NK-92 (cell line): ENCODE data around the gene GRIK4.

Source experiments
- DNase-seq: peaks from one replicate; lab custom pipeline; 2025; ENCODE audit not compliant: unreplicated experiment; lab: John Stamatoyannopoulos, UW

GRIK4 gene

DNA sequence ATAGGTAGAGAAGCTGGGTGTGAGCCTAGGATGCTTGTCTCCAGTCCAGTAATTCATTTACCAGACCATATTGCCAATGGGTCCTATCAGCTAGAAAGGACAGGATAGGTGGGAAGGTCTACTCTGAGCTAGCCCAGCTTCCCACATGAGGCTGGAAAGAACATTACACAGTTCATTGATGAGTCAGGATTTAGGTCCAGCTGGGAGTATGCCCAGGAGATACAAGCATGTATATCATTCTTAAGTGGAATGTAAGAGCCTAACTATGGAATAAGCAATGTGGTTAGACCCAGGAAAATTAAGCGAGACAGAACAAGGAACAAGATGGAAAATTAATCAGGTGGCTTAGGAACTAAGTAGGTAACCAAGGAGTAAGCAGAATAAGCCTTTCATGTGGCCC lies 453.3 kb downstream of the GRIK4 start:
- no peak for DNase-seq

DNA sequence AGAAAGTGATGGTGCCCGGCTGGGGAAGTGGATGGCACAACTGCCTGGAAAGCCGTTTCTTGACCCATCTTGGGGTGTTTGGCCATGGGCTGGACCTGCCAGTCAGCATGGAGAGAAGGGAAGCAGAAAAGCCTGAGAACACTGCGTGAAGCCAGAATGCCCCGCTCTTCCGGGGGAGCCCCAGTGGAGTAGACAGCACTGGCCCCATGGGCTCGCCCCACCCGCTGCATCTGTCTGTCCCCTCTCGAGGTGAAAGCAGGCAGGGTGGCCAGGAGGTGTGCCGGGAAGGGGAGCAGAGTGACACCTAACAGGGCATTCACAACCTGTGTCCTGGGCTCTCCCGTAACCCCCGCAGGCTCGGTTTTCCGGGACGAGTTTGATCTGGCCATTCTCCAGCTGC lies 455.3 kb downstream of the GRIK4 start:
- no peak for DNase-seq

DNA sequence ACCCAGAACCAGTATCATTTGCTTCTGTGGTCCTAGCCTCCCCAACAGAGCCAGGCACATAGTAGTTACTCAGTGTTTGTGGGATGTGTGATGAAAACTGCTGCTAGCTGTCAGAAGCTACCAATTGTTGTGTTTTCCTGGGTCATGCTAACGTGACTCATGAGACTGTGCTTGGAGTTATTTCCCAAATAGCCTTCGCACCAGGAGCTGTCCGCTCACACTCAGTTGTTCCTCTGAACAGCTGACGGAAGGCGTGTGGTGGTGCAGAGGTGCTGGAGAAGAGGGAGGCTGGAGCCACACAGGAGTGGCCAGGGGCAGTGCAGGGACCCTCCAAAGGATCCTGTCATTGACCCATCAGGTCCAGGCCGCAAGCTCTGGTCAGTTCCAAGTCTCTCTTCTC lies 458.4 kb downstream of the GRIK4 start:
- no peak for DNase-seq

DNA sequence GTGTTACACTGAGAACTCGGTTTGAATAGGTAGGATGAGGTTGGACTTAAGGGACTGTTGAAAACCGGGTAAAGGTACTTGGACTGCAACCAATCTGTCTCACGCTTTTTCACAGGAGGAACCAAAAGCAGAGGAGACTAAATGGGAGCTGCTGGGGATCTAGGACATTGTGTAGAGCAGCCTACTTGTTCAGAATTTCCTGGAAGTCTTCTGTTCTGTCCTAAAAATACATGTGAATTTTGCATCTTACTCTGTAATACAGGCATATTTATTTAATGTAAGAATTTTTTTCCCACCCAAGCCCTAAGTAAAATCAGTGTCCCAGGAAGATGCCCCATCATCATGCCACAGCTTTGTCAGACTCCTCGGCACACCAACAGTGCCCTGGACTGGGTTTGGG lies 460.3 kb downstream of the GRIK4 start:
- DNase-seq: no peak

DNA sequence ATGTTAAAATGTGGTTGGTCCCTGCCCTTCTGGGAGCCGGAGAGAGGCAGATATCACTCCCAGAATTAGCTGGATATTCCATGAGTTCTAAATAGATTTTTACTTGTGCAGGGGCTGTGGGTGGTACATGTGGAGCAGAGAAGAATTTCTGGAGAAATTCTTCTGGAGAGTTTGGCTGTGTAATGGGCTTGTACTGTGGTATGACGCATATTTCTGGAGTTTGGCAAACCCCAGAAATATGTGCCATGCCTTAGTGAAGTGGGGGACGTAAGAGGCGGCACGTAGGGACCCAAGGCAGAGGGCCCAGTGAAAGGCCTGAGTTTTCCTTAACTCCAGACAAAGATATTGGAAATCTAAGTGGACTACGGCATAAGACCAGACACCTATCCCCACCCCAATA lies 461.1 kb downstream of the GRIK4 start:
- DNase-seq: no peak

DNA sequence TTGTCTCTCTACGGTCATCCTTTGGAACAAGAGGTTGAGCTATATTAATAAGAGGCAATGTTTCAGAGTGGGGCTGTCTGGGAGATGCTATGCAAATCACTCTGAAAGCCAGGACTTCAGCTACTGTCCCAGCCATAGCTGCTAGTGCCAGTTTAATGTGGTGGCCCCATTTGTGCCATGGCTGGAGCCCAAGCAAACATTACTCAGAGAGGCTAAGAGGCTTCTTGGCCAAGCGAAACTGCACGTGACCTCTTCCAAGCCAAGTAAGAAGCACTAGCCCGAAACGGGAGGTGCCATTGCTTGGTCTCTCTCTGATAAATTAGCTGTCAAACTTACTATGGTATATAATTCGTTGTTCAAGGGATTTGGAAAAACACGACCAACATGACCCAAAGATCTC lies 462.0 kb downstream of the GRIK4 start:
- DNase-seq: no peak

DNA sequence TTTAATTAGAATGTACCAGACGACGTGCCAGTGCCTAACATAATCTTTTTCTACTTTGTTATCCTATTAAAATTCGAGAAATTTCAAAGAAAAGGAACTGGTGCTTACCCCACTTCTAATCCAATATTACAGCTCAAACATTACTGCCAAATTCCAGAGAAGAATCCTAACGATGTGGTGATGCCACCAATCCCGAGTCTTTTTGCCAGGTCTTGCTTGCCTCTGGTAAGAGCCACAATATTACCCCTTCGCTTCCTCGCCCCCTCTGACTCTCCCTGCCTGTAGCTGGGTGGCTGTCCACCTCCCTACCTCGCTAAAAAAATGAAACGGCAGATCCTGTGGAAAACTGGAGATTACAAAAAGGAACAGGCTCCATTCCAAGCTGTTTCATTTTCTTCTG lies 462.9 kb downstream of the GRIK4 start:
- DNase-seq: no peak

DNA sequence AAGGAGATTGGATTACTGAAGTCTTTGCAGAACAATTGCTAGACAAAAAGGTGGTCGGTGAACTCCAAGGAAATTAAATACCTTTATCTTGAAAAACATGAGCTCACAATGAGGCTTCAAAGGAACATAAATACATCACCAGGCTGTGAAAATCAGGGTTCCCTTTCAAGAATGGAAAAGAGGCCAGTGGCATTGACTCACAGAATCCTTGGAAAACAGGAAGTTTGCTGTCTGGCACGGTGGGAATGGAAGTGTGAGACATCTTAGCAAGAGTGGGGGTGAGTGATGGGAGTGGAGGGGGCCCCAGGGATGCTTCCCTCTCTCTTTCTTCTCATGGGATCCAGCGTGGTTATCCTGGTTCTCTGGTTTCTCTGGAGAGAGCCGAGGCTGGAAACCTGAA lies 463.4 kb downstream of the GRIK4 start:
- DNase-seq: no peak

DNA sequence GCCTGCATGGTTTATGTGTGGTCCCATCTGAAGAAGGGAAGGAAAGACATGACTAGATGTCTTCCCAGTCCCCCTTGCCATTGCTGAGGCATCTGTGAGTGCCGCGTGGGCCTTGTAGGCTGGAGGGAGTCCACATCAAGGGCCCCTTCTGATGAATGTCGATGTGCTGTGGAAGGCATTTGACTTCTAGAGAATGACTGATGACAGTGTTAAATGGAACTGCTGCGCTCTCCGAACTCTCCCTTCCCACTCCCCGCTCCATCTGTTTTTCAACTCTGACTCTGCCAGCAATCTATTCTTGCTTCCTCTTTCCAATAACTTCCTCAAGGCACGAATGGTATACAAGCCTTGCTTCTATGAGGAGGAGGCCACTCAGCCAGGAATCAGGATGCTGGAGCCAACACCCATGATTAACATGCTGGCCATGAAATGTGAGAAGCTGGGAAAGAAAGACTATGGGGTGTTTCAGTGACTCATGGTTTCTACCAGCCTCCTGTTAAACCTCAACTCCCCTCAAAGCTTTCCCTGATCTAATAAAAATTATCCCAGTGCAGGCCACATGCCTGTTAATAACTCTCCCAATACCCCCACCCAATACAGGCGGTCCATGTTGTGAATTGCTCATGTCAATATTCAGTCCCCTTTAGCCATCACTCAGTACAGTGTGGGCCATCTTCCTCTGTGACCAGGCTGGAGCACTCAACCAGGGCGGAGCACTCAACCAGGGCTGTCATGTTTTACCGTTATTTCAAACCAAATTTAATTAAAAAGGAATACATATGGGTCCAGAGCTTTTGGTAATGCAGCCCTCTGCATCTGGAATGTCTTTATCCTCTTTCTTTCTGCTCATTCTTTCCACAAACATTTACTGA lies 466.0 kb downstream of the GRIK4 start:
- no peak for DNase-seq

DNA sequence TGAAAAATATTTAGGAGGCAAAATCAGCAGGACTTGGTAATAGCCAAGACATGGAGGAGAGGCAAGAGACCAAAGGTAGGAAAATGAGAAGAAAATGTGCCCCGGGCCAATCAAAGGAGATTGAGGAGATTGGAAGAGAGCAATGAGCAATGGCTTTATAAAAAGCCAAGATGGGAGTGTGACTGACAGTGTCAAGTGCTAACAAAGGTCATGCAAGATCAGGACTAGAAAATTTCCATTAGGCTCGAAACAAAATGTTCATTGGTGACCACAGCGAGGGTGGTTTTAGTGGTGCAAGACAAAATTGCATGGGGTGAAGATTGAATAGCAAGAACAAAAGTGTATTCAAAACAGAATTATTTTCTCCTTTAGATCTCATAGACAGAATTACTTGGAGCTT lies 467.2 kb downstream of the GRIK4 start:
- DNase-seq: no peak

DNA sequence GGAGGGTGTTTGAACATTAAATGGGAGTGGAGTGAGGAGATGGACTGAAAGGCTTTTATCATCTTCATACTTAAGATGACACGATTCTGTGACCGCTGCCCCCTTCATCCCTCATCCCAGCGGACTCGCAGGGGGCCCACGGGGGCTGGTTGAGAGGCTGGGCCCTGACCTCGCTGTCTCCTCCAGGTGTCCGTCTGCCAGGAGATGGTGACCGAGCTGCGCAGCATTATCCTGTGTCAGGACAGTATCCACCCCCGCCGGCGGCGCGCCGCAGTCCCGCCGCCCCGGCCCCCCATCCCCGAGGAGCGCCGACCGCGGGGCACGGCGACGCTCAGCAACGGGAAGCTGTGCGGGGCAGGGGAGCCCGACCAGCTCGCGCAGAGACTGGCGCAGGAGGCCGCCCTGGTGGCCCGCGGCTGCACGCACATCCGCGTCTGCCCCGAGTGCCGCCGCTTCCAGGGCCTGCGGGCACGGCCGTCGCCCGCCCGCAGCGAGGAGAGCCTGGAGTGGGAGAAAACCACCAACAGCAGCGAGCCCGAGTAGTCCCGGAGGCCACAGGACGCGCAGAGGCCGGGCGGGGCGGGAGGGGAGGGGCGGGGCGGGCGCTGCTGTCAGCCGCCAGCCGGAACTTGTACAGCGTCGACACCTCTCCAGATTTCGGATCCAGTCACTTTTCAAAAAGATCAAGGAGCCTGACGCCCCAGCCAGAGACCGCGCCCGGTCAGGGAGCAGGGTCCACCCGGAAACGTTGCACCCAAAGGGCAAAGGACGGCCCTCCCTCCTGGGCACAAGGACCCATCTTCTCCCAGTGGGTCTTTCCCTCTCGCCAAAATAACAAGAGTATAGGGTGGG lies 474.4 kb downstream of the GRIK4 start:
- DNase-seq: no peak

DNA sequence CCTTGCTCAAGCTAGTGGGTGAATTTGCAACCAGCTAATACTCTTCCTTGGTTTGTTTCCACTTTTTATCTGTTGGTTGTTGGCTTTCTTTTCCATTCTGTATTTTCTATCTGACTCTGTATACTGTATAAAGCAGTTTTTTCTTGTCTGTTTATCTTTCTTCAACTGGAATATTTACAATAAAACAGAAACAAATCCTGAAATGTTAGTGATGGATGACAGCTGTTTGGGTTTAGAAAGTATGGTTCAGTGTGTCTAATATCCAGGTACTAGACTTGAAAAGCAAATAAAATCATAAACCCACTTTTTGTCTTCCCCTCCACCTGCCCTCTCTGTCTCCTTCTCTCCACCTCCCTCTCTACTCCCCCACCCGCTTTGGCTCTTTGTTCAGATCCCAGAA lies 477.1 kb downstream of the GRIK4 start:
- no peak for DNase-seq

DNA sequence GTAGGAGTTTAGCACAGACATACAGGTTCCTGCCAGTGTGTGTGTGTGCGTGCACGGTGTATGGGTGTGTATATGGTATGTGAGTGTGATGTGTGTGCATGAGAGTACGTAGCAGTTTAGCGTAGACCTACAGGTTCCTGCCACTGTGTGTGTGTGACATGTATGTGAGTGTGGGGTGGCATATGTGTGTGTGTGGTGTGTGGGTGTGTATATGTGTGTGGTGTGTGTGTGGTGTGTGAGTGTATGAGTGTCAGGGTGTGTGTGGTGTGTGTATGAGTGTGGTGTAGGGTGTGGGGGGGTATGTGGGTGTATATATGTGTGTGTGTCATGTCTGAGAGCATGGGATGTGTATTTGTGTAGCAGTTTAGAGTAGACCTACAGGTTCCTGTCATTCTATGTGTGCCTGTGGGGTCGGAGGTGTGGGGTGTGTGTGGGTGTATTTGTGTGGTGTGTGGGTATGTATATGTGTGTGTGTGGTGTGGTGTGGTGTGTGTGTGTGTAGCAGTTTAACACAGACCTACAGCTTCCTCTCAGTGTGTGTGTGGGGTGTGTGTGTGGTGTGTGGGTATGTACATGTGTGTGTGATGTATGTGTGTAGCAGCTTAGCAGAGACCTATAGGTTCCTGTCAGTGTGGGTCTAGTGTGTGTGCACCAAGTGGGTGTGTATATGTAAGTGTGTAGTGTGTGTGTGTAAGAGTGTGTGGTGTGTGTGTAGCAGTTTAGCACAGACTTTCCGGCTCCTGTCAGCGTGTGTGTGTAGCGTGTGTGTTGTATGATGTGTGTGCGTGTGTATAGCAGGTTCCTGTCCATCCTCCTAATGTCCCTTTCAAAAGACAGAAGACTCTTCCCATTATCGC lies 480.5 kb downstream of the GRIK4 start:
- no peak for DNase-seq

DNA sequence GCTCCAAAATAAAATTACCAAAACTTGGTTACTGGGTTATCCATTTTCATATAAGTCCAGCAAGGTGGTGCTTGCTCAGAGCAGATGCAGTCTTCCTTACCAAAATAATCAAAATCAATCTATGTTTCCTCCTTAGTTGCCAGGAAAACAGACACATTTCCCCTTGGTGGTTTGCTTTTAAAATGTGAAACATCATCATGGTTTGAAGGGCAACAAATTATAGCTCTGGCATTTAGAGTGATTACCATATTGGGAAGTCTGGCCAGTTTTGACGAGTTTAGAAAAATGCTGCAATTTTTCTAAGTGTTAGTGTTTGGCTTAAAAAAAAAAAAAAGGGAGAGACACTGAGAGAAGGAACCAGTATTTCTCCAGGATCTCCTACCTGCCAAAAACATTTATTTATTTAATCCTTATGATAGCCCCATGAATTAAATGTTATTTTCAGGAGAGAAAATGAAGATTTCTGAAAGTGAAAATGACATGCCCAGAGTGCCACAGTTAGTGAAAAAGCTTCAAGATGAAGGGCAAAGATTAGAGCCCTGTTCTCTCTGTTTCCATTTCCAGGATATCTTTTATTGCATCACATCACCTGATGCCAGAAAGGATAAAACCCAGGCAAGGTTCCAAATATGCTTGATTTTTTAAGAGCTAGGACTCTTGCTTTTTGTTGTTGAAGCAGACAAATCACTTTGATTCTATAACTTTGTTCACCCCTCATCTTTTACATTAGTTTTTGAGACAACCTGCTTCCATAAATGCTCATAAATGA lies 482.7 kb downstream of the GRIK4 start:
- no peak for DNase-seq

DNA sequence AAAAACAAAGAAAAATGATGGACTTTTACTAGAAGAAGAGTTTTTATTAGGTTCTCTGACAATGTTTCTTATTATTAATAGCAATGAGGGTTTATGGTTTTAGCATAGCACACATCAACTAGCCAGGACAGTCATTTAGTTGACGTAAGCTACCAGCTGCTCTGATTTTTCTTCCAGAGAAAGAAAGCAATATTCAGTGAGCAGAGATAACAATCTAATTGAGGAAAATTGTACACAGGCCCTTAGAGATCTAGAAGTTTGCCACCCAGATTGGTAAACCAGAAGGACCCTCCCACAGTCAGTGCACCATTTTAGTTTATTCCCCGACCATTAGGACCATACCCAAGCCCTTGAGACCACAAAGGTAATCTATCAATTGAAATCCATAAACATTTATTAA lies 483.6 kb downstream of the GRIK4 start:
- no peak for DNase-seq

DNA sequence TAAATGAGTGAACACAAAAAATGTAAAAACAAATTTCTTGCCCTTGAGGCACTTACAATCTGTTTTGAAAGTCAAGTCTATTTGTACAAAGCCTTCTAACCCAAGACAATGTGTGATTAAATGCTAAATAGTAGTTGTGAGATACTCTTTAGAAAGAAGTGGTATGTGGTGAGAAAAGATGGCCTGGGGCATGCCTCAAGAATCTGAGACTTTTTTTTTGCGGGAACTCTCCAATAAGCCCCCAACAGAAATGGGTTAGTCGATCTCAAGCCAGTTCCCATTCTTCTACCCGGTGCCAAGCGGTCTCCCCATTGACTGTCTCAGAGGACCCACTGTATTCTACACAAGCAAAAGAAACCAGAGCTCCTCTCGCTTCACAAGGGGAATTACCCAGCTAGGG lies 485.4 kb downstream of the GRIK4 start:
- DNase-seq: no peak

DNA sequence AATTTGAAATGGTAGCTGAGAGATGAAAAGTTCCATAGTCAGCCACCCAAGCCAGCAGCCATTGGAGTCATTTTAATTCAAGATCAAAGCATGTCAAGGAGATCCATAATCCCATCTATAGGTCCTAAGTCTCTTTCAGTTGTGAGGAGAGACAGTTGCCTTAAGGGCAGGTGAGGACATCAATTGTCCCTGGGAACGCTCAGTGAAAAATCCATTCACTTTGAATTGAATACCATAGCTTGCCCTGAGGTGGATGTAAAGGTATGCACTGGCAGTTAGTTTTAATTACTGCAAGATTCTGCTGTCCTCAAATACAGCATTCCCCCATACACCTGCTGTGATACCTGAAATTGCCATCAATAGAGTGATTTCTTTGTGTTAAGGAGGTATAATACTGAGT lies 487.0 kb downstream of the GRIK4 start:
- no peak for DNase-seq

DNA sequence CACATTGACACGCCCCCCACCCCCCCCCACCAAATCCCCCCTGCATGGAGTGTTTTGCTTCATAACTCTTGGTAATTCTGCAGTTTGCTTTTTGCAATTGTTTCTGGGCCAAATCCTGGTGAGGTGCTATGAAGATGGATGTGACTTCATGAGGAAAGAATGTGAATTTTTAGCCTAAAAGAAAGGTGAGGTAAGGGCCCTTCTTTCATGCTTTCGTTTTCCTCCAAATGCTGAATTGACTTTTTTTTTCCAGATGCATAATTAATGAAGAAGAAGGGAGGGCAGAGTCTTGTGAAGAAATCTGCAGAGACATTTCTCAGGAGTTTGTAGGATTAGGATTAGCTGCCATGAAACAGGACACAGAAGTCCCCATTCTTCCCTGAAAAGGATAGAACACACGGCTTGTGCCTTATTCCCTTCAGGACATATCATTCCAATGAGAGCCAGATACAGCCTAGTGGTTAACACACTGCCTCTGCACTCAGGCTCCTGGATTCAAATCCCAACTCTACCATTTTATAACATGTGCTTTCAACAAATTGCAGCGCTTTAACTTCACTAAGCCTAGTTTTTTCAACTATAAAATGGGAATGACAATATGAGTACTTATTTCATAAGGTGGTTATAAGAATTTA lies 492.8 kb downstream of the GRIK4 start:
- DNase-seq: no peak

DNA sequence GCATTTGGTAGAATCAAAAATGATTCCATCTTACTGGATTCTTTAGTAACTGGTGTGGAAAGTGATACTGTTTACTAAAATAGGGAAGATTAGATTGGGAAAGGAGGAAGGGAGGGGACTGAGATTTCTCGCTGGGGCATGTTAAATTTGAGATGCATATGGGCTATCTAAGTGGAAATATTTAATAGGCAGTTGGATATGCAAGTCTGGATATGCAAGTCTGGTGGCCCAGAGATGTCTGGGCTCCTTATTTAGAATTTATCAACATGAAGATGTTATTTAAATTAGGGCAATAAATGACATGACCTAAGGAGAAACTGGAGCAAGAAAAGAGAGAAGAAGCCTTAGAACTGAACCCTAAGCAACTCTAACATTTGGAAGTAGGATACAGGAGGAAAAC lies 495.4 kb downstream of the GRIK4 start:
- DNase-seq: no peak

DNA sequence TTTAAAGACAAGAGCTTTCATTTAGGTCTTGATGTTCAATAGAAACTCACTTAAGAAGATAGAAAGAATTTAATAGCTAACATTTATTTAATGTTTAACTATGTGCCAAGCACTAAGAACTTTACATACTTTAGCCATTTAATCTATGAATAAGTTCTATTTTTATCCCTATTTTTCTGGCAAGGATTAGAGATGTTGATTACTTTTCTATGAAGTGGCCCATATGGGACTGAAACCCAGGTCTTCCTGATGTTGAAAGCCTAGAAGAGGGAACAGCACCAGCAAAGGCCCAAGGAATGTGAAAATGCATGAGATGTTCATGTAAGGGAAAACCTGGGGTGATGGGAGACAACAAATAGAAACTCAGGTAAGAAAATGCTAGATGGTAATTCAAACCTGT lies 497.0 kb downstream of the GRIK4 start:
- no peak for DNase-seq
